Measurements from ENCODE around the gene ADGRF5. TPM values are rescaled to one million over a fixed set of nuclear protein-coding genes. Genes with fewer than 3 reads are reported as not detected.
"Not testable (repeated sequence)": the region's sequence is repeated elsewhere in the genome, so short reads cannot be mapped to it uniquely, and the experiment has no call there.

The ADGRF5 gene
- total RNA-seq, 2 experiments from 2014 or later: not detected

GRCh38 chr6:46834991-46835390 lies 86.7 kb downstream of the ADGRF5 start:
- H3K4me1 Mint-ChIP-seq (ENCODE audit: low read depth); H3K27ac Mint-ChIP-seq; H3K36me3 Mint-ChIP-seq (ENCODE audit: low read depth); H3K9me3 Mint-ChIP-seq; H3K27me3 Mint-ChIP-seq (ENCODE audit: low read depth); DNase-seq; H3K4me3 Mint-ChIP-seq; CTCF ChIA-PET; intact Hi-C loops (cut with micrococcal nuclease): not testable (repeated sequence)

GRCh38 chr6:46834257-46834916 lies 87.4 kb downstream of the ADGRF5 start:
- intact Hi-C loops (cut with micrococcal nuclease); H3K4me1 Mint-ChIP-seq (ENCODE audit: low read depth); H3K27me3 Mint-ChIP-seq (ENCODE audit: low read depth); H3K9me3 Mint-ChIP-seq; H3K36me3 Mint-ChIP-seq (ENCODE audit: low read depth); CTCF ChIA-PET; DNase-seq; H3K27ac Mint-ChIP-seq; H3K4me3 Mint-ChIP-seq: not testable (repeated sequence)

- no peak overlapping the region for H3K4me3 Mint-ChIP-seq
- intact Hi-C loops (cut with micrococcal nuclease): no loop called here
- CTCF ChIA-PET: no interaction called here
- DNase-seq: no peak
- H3K4me1 Mint-ChIP-seq (ENCODE audit: low read depth): no peaks in the 10 kb centered on the region
- peaks cover 10% of the 10 kb centered on the region for H3K27me3 Mint-ChIP-seq (ENCODE audit: low read depth)
- no peaks in the 10 kb centered on the region for H3K9me3 Mint-ChIP-seq
- H3K36me3 Mint-ChIP-seq (ENCODE audit: low read depth): no peaks in the 10 kb centered on the region
- no peak overlapping the region for H3K27ac Mint-ChIP-seq
Measured at GRCh38 chr6:46832816-46833215, 88.9 kb downstream of the ADGRF5 start.

GRCh38 chr6:46828939-46829338 lies 92.8 kb downstream of the ADGRF5 start:
- Mint-ChIP-seq H3K9me3 (no peaks in the 10 kb centered on the region), H3K4me3 (no peak overlapping the region), H3K27ac (no peak overlapping the region), H3K27me3 (ENCODE audit: low read depth) (peaks cover 10% of the 10 kb centered on the region), H3K4me1 (ENCODE audit: low read depth) (no peaks in the 10 kb centered on the region), H3K36me3 (ENCODE audit: low read depth) (no peaks in the 10 kb centered on the region)
- intact Hi-C loops (cut with micrococcal nuclease): no loop called here
- no peak for DNase-seq
- CTCF ChIA-PET: no interaction called here

GRCh38 chr6:46821458-46821881 lies 100.3 kb downstream of the ADGRF5 start:
- intact Hi-C loops (cut with micrococcal nuclease): no loop called here
- H3K4me3 Mint-ChIP-seq: no peak overlapping the region
- H3K36me3 Mint-ChIP-seq (ENCODE audit: low read depth): no peaks in the 10 kb centered on the region
- H3K4me1 Mint-ChIP-seq (ENCODE audit: low read depth): no peaks in the 10 kb centered on the region
- DNase-seq: no peak
- peaks cover 6% of the 10 kb centered on the region for H3K27me3 Mint-ChIP-seq (ENCODE audit: low read depth)
- H3K27ac Mint-ChIP-seq: no peak overlapping the region
- no peaks in the 10 kb centered on the region for H3K9me3 Mint-ChIP-seq
- CTCF ChIA-PET: no interaction called here

DNA sequence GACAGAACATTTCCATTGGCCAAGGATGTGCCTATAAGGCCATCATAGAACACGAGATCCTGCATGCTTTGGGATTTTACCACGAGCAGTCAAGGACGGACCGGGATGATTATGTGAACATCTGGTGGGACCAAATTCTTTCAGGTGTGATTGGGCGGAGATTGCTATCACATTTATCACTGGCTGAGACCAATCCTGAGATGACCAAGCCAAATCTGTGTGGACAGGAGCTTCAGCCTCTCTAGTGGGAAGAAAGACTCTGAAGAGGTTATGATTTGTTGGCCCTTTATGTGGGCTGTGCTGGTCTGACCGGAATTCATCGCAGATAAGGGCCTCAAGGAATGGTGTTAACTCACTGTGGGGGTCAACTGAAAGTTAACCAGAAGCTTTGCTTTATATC lies 102.2 kb downstream of the ADGRF5 start:
- H3K27me3 Mint-ChIP-seq (ENCODE audit: low read depth): peaks cover 12% of the 10 kb centered on the region
- DNase-seq: no peak
- H3K9me3 Mint-ChIP-seq: no peaks in the 10 kb centered on the region
- CTCF ChIA-PET: no interaction called here
- no peaks in the 10 kb centered on the region for H3K4me1 Mint-ChIP-seq (ENCODE audit: low read depth)
- H3K27ac Mint-ChIP-seq: no peak overlapping the region
- H3K36me3 Mint-ChIP-seq (ENCODE audit: low read depth): no peaks in the 10 kb centered on the region
- no peak overlapping the region for H3K4me3 Mint-ChIP-seq
- intact Hi-C loops (cut with micrococcal nuclease): no loop called here

GRCh38 chr6:46816626-46817025 lies 105.1 kb downstream of the ADGRF5 start:
- Mint-ChIP-seq H3K4me3 (no peak overlapping the region), H3K36me3 (ENCODE audit: low read depth) (no peaks in the 10 kb centered on the region), H3K9me3 (no peaks in the 10 kb centered on the region), H3K4me1 (ENCODE audit: low read depth) (no peaks in the 10 kb centered on the region), H3K27ac (no peak overlapping the region), H3K27me3 (ENCODE audit: low read depth) (peaks cover 27% of the 10 kb centered on the region)
- CTCF ChIA-PET: no interaction called here
- intact Hi-C loops (cut with micrococcal nuclease): no loop called here
- DNase-seq: no peak

GRCh38 chr6:46815130-46815529 lies 106.6 kb downstream of the ADGRF5 start:
- Mint-ChIP-seq H3K9me3 (no peaks in the 10 kb centered on the region), H3K27ac (no peak overlapping the region), H3K36me3 (ENCODE audit: low read depth) (no peaks in the 10 kb centered on the region), H3K27me3 (ENCODE audit: low read depth) (peaks cover 32% of the 10 kb centered on the region), H3K4me3 (no peak overlapping the region), H3K4me1 (ENCODE audit: low read depth) (no peaks in the 10 kb centered on the region)
- intact Hi-C loops (cut with micrococcal nuclease): no loop called here
- CTCF ChIA-PET: no interaction called here
- no peak for DNase-seq

- intact Hi-C loops (cut with micrococcal nuclease): no loop called here
- H3K4me1 Mint-ChIP-seq (ENCODE audit: low read depth): no peaks in the 10 kb centered on the region
Measured at GRCh38 chr6:46808806-46809205, 112.9 kb downstream of the ADGRF5 start.

More at GRCh38 chr6:46808806-46809205, 112.9 kb downstream of the ADGRF5 start:
- H3K36me3 Mint-ChIP-seq (ENCODE audit: low read depth): no peaks in the 10 kb centered on the region
- peaks cover 37% of the 10 kb centered on the region for H3K27me3 Mint-ChIP-seq (ENCODE audit: low read depth)
- CTCF ChIA-PET: no interaction called here
- no peak overlapping the region for H3K4me3 Mint-ChIP-seq
- no peak for DNase-seq
- H3K27ac Mint-ChIP-seq: no peak overlapping the region
- no peaks in the 10 kb centered on the region for H3K9me3 Mint-ChIP-seq

Other genes with a start within 250 kb of the ADGRF5 start
- not detected for gene TDRD6, start 234.1 kb downstream of the ADGRF5 start, total RNA-seq
- not detected for gene PLA2G7, start 186.6 kb downstream of the ADGRF5 start, total RNA-seq
- not detected for gene ANKRD66, start 175.0 kb downstream of the ADGRF5 start, total RNA-seq
- gene MEP1A, start 128.5 kb downstream of the ADGRF5 start, total RNA-seq: not detected
- gene ADGRF1, start 120.4 kb upstream of the ADGRF5 start, total RNA-seq: not detected